ENCODE results near the gene C19orf85. TPM values are rescaled to one million over a fixed set of nuclear protein-coding genes. Genes with fewer than 3 reads are reported as not detected.

The C19orf85 gene
- not detected in 2 replicates for polyA plus RNA-seq (2012; rRNA removed)
- polyA plus RNA-seq (2012; cell fraction: cytosol; rRNA removed): not detected in 2 replicates
- polyA plus RNA-seq (2012; cell fraction: nucleus; rRNA removed): 0.27 and 0.29 TPM in 2 replicates

DNA sequence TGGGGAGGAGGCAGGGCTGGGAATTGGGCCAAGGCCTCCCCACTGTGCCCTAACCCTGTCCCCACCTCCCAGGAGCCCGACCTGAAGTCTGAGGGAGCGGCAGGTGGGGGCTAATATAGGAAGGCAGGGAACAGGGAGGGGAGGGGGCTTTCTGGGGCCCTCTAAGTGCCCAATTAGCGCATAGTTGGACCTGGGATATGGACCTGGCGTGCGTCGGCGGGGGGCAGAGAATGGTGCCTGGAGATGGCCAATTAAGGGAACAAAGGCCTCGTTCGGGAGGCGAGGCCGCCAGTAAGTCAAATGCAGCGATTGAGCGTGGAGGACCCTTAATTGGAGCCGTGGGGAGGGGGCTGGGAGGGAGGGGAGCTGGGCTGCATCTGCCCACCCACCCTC, at the start of gene C19orf85:
TSS of gene C19orf85 (minus strand) at position 90 of the 393 bp plus-strand sequence. CDS start 197 bp downstream, outside the sequence.
- H3K9ac ChIP-seq: no peak within 1 kb of the TSS
- H3K4me1 ChIP-seq (ENCODE audit: control insufficient read depth in 1 of 2, insufficient read depth in 2 of 2, low read depth in 1 of 2, low read length in 1 of 2): peaks cover 8 to 12% of the 10 kb centered on the region in 2 experiments; a peak in 2 of 4 replicates
- TF ChIP-seq RXRA (IDR thresholded peaks at IDR 0.05; ENCODE audit: borderline replicate concordance, low read depth): no peak
- no peak for TF ChIP-seq RAD21 (IDR thresholded peaks at IDR 0.05; ENCODE audit: low read length)
- no peak for TF ChIP-seq EP300 (IDR thresholded peaks at IDR 0.05; ENCODE audit: borderline replicate concordance in 1 of 2, low read depth in 1 of 2, low read length in 1 of 2)
- TF ChIP-seq, protein P1, sequence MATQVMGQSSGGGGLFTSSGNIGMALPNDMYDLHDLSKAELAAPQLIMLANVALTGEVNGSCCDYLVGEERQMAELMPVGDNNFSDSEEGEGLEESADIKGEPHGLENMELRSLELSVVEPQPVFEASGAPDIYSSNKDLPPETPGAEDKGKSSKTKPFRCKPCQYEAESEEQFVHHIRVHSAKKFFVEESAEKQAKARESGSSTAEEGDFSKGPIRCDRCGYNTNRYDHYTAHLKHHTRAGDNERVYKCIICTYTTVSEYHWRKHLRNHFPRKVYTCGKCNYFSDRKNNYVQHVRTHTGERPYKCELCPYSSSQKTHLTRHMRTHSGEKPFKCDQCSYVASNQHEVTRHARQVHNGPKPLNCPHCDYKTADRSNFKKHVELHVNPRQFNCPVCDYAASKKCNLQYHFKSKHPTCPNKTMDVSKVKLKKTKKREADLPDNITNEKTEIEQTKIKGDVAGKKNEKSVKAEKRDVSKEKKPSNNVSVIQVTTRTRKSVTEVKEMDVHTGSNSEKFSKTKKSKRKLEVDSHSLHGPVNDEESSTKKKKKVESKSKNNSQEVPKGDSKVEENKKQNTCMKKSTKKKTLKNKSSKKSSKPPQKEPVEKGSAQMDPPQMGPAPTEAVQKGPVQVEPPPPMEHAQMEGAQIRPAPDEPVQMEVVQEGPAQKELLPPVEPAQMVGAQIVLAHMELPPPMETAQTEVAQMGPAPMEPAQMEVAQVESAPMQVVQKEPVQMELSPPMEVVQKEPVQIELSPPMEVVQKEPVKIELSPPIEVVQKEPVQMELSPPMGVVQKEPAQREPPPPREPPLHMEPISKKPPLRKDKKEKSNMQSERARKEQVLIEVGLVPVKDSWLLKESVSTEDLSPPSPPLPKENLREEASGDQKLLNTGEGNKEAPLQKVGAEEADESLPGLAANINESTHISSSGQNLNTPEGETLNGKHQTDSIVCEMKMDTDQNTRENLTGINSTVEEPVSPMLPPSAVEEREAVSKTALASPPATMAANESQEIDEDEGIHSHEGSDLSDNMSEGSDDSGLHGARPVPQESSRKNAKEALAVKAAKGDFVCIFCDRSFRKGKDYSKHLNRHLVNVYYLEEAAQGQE (IDR thresholded peaks at IDR 0.05; ENCODE audit: low read depth, low read length): no peak
- TF ChIP-seq, protein P2, sequence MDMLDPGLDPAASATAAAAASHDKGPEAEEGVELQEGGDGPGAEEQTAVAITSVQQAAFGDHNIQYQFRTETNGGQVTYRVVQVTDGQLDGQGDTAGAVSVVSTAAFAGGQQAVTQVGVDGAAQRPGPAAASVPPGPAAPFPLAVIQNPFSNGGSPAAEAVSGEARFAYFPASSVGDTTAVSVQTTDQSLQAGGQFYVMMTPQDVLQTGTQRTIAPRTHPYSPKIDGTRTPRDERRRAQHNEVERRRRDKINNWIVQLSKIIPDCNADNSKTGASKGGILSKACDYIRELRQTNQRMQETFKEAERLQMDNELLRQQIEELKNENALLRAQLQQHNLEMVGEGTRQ (IDR thresholded peaks at IDR 0.05; ENCODE audit: borderline replicate concordance, low read depth, low read length): no peak
- TF ChIP-seq TCF12 (IDR thresholded peaks at IDR 0.05): no peak
- no peak for TF ChIP-seq NRF1 (IDR thresholded peaks at IDR 0.05; ENCODE audit: low read depth, low read length)
- TF ChIP-seq EZH2phosphoT487 (IDR thresholded peaks at IDR 0.05; ENCODE audit: borderline replicate concordance, low read depth): no peak
- TF ChIP-seq CHD2 (IDR thresholded peaks at IDR 0.05; ENCODE audit: low read length, partially characterized antibody): no peak
- no peak for TF ChIP-seq MXI1 (IDR thresholded peaks at IDR 0.05; ENCODE audit: low read depth, low read length)
- TF ChIP-seq, protein P3, sequence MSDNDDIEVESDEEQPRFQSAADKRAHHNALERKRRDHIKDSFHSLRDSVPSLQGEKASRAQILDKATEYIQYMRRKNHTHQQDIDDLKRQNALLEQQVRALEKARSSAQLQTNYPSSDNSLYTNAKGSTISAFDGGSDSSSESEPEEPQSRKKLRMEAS (IDR thresholded peaks at IDR 0.05; ENCODE audit: low read depth): no peak
- TF ChIP-seq FOXM1 (IDR thresholded peaks at IDR 0.05; ENCODE audit: low read depth): no peak
- TF ChIP-seq GATA2 (CRISPR knock-in tag; IDR thresholded peaks at IDR 0.05): no peak
- TF ChIP-seq NFIC (IDR thresholded peaks at IDR 0.05; ENCODE audit: borderline replicate concordance): no peak
- no peak for TF ChIP-seq RFX5 (IDR thresholded peaks at IDR 0.05; ENCODE audit: low read length)
- no peaks in the 10 kb centered on the region for H3K27me3 ChIP-seq (ENCODE audit: insufficient read depth)
- no peak for DNase-seq
- H4K20me1 ChIP-seq (ENCODE audit: insufficient read depth): no peaks in the 10 kb centered on the region
- peaks cover 21% of the 10 kb centered on the region for H3F3A ChIP-seq (replicated peaks; ENCODE audit: insufficient read depth)
- 88% methylated on average over 14 of the region's 14 CpGs for WGBS (ENCODE audit: low lambda C conversion rate)
- no peaks in the 10 kb centered on the region for H3K36me3 ChIP-seq (replicated peaks in 1 of 2; ENCODE audit: control insufficient read depth in 1 of 2, insufficient read depth in 2 of 2, low read length in 1 of 2)
- no peaks in the 10 kb centered on the region for H3K9me3 ChIP-seq
- H3K4me2 ChIP-seq: no peak within 1 kb of the TSS
- peaks cover 2% of the 10 kb centered on the region; the same call in 1 of the 2 replicates for H3K79me2 ChIP-seq (ENCODE audit: insufficient read depth)
- ChIA-PET CTCF (no interaction called here), POLR2A (no interaction called here)
- no peak within 1 kb of the TSS for H3K4me3 ChIP-seq (ENCODE audit: low read depth in 2 of 2, low read length in 1 of 2)
- no peak within 1 kb of the TSS for H3K27ac ChIP-seq (ENCODE audit: low read depth in 2 of 2, low read length in 1 of 2)
- no peaks in the 10 kb centered on the region for H3K9me2 ChIP-seq
- H2AFZ ChIP-seq (ENCODE audit: low read depth): no peak within 1 kb of the TSS

Data from SK-N-SH (cell line).